ENCODE results near the gene KLHL21.
"Not testable (repeated sequence)": the region's sequence is repeated elsewhere in the genome, so short reads cannot be mapped to it uniquely, and the experiment has no call there.

Gene KLHL21

GRCh38 chr1:6574818-6575217 is 27.9 kb downstream of the KLHL21 start:
- DNase-seq: no peak
- in situ Hi-C loops (cut with HindIII; ENCODE audit: low pct_ligation_motif_present, low pct_unique_long_range_greater_than_20kb, low sequenced_read_pairs): no loop called here

DNA sequence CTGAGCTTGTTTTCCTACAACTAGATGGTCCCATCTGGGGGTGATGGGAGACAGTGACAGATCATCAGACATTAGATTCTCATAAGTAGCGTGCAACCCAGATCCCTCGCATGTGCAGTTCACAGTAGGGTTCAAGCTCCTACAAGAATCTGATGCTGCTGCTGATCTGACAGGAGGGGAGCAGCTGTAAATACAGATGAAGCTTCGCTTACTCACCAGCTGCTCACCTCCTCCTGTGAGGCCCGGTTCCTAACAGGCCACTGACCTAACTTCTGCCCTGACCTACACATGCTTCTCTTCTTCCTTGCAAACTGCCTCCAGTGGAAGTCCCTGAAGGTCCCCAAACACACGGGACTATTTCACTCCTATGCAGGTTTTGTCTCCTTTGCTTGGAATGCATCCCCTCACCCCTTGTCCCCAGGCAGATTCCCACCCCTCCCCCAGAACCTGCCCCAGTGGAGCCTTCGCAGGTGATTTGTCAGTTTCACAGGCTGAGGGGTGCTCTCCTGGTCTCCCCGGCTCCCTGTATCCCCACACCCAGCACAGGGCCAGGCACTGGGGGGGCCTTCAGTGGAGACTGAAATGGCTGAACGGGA is 28.5 kb downstream of the KLHL21 start:
- in situ Hi-C loops (cut with HindIII; ENCODE audit: low pct_ligation_motif_present, low pct_unique_long_range_greater_than_20kb, low sequenced_read_pairs): no loop called here
- DNase-seq: no peak

DNA sequence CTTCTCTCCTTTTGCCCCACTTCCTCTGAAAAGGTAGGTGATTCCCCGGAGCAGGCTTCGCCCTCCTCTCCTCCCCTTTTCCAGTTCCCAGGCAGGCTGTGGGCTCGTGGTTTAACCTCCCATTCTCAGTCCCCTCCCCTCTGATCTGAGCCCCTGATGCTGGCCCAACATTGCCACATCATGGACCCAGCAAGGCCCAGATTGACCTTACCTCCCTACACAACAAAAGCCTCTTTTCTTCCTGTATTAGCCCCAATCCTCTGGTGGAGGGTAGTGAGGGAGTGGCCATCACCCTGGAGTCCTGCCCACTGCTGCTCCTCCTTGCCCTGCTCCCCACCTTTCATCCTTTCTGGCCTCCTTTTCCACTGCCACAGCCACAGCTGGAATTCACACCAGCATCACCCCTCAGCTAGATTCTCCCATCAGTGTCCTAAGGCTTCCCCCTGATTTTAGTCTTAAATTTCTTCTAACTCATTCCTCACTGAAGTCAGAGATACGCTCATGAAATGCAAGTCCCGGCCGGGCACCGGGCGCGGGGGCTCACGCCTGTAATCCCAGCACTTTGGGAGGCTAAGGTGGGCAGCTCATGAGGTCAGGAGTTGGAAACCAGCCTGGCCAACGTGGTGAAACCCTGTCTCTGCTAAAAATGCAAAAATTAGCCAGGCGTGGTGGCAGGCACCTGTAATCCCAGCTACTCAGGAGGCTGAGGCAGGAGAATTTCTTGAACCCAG is 29.9 kb downstream of the KLHL21 start:
- in situ Hi-C loops (cut with HindIII; ENCODE audit: low pct_ligation_motif_present, low pct_unique_long_range_greater_than_20kb, low sequenced_read_pairs): no loop called here
- DNase-seq: no peak

- no peak for DNase-seq
- in situ Hi-C loops (cut with HindIII; ENCODE audit: low pct_ligation_motif_present, low pct_unique_long_range_greater_than_20kb, low sequenced_read_pairs): no loop called here
Measured at GRCh38 chr1:6570987-6571386, 31.7 kb downstream of the KLHL21 start.

DNA sequence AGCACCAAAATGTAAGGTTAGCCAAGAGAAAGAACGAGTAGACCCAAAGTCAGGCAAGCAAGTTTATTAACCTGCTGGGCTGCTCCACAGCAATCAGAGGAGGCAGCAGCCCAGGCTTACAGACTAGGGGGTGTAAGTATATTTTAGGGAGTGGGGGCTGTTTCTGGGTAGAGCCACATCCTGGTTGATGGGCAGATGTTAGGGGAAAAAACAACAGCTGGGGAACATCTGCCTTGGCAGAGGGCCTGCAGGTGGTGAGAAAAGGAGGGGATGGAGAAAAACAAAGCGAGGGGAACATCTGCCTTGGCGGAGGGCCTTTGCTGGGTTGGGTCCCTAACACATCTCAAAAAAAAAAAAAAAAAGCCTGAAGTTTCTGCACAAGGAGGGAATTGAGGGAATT is 32.6 kb downstream of the KLHL21 start:
- DNase-seq: no peak
- in situ Hi-C loops (cut with HindIII; ENCODE audit: low pct_ligation_motif_present, low pct_unique_long_range_greater_than_20kb, low sequenced_read_pairs): no loop called here

GRCh38 chr1:6569033-6569432 is 33.6 kb downstream of the KLHL21 start:
- in situ Hi-C loops (cut with HindIII; ENCODE audit: low pct_ligation_motif_present, low pct_unique_long_range_greater_than_20kb, low sequenced_read_pairs): no loop called here
- DNase-seq: no peak

GRCh38 chr1:6560267-6560666 is 42.4 kb downstream of the KLHL21 start:
- in situ Hi-C loops (cut with HindIII; ENCODE audit: low pct_ligation_motif_present, low pct_unique_long_range_greater_than_20kb, low sequenced_read_pairs): no loop called here
- no peak for DNase-seq

DNA sequence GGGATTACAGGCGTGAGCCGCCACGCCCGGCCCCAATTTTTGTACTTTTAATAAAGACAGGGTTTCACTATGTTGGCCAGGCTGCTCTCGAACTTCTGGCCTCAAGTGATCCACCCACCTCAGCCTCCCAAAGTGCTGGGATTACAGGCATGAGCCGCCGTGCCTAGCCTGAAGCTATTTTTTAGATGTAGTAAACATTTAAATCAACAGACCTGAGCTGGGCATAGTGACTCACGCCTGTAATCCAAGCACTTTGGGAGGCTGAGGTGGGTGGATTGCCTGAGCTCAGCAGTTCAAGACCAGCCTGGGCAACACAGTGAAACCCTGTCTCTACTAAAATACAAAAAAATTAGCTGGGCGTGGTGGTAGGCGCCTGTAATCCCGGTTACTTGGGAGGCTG is 43.5 kb downstream of the KLHL21 start:
- DNase-seq; in situ Hi-C loops (cut with HindIII; ENCODE audit: low pct_ligation_motif_present, low pct_unique_long_range_greater_than_20kb, low sequenced_read_pairs): not testable (repeated sequence)

DNA sequence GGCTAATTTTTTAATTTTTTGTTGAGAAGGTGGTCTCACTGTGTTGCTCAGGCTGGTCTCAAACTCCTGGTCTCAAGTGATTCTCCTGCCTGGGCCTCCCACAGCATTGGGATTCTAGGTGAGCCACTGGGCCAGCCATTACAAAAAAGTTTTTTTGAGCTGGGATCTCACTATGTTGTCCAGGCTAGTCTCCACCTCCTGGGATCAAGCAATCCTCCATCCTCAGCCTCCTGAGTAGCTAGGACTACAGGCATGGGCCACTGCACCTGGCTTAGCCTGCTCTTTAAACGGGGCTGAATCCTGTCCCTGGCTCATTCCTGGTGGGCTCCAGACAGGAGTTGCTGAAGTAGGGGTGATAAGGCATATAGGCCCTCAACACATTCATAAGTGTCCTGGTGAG is 45.1 kb downstream of the KLHL21 start:
- DNase-seq: no peak
- in situ Hi-C loops (cut with HindIII; ENCODE audit: low pct_ligation_motif_present, low pct_unique_long_range_greater_than_20kb, low sequenced_read_pairs): no loop called here

DNA sequence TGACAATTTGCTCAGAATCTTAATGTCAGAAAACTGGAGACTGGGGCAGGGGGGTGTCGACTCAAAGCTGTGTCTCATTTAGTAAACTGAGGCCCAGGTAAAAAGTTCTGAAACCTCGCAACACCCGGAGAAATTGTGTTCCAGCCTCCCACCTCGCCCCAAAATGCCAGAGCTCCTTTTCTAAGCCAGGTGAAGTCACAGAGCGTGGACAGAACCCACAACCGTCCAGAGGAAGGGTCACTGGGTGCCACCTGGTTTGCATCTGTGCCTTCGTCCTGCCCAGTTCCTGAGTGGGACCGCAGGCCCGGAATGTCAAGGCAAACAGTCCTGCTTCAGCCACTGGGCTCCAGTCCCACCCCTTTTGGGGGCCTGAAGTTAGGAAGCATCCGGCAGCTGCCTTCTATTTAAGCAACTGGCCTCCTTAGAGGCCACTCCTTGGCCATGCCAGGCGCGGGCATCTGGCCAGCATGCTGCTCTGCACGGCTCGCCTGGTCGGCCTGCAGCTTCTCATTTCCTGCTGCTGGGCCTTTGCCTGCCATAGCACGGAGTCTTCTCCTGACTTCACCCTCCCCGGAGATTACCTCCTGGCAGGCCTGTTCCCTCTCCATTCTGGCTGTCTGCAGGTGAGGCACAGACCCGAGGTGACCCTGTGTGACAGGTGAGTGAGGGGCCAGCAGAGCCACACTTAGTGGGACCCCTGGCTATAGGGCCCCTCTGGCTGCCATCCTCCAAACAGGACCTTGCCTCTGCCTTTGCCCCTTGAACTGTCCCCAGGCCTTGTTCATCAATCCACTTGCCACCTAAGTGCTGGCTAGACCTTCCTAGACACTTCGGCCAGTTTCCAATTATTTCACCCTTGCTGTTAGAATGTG is 47.5 kb downstream of the KLHL21 start, which contains the start of gene TAS1R1:
TSS of gene TAS1R1 (plus strand) at position 401 of the 872 bp plus-strand sequence. CDS start at position 468, 67 bp downstream.
- in situ Hi-C loops (cut with HindIII; ENCODE audit: low pct_ligation_motif_present, low pct_unique_long_range_greater_than_20kb, low sequenced_read_pairs): no loop called here
- DNase-seq: no peak

GRCh38 chr1:6554031-6554906 is 48.4 kb downstream of the KLHL21 start, which contains the start of gene NOL9:
TSS of gene NOL9 (minus strand) at chr1:6554513. CDS start at chr1:6554502, 11 bp downstream.
- in situ Hi-C loops (cut with HindIII; ENCODE audit: low pct_ligation_motif_present, low pct_unique_long_range_greater_than_20kb, low sequenced_read_pairs): no loop called here
- peak; percentile 89 for DNase-seq

DNA sequence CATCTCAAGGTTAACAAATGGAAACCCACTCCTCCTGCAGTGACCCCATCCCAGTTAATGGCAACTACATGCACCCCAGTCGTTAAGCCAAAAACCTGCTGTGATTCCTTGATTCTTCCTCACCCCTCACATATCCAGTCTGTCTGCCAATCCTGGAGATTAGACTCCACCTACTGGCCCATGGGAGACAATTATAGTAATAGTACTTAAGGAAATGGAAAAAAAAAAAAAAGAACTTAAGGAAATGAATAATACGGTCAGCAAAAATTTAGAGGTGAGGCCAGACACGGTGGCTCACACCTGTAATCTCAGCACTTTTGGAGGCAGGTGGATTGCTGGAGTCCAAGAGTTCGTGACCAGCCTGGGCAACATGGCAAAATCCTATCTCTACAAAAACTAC is 55.4 kb downstream of the KLHL21 start:
- no peak for DNase-seq
- in situ Hi-C loops (cut with HindIII; ENCODE audit: low pct_ligation_motif_present, low pct_unique_long_range_greater_than_20kb, low sequenced_read_pairs): no loop called here

DNA sequence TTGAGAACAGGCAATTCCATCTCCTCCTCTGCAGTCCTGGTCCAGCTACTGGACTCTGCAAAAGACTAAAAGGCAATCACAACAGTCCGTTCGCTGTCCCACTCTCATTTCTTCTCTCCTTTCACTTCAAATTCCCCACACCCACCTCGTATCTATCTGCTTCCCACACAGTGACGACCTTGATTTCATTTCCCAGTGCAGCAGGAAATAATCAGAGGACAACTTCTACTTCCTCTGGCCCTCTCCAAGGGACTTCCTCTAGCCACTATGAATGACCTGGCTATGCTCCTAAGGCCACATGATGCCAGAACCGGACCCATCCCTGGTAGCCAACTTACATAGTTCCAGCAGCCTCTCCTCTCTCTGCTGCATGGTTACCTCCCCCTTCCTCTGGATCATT is 56.3 kb downstream of the KLHL21 start:
- in situ Hi-C loops (cut with HindIII; ENCODE audit: low pct_ligation_motif_present, low pct_unique_long_range_greater_than_20kb, low sequenced_read_pairs): no loop called here
- DNase-seq: no peak

GRCh38 chr1:6545276-6546112 is 57.2 kb downstream of the KLHL21 start:
- DNase-seq: no peak
- in situ Hi-C loops (cut with HindIII; ENCODE audit: low pct_ligation_motif_present, low pct_unique_long_range_greater_than_20kb, low sequenced_read_pairs): no loop called here

- no peak for DNase-seq
Measured at GRCh38 chr1:6544831-6545230, 57.8 kb downstream of the KLHL21 start.

More at GRCh38 chr1:6544831-6545230, 57.8 kb downstream of the KLHL21 start:
- in situ Hi-C loops (cut with HindIII; ENCODE audit: low pct_ligation_motif_present, low pct_unique_long_range_greater_than_20kb, low sequenced_read_pairs): no loop called here

Measured in ACHN (cell line).